Embryonic facial prominence (tissue), 1 donor: Measurements from ENCODE around the gene THSD7A.

Experiments used
- DNase-seq: peaks from one replicate; pipeline ENCODE4 v3.0.0-alpha.2; 2016; ENCODE audit errors: extremely low spot score

Gene THSD7A

DNA sequence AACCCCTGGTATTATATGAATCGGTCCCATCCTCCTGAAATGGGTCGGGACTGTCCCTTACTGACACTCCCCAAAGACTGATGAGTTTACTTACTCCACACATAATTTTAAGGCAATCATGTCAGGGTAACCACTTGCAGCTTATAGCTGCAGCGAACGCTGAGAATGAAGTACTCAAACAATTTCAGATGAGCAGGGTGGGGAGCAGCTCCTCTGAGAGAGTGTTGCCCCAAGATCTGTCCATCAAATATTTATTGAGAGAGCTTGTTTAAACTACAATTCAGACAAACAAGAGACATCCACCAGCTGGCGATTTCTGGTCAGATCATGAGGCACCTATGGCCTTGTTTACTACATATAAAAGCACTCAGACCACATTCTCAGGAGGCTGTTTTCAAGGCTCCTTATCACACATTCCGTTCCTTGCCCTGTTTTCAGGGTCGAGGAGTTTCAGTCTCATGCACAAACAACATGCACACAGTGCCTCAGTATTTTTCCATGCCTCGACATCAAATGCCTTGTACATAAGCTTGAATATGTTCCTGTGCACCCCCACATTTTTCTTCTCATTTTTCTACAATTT lies 80.1 kb downstream of the THSD7A start:
- no peak for DNase-seq

DNA sequence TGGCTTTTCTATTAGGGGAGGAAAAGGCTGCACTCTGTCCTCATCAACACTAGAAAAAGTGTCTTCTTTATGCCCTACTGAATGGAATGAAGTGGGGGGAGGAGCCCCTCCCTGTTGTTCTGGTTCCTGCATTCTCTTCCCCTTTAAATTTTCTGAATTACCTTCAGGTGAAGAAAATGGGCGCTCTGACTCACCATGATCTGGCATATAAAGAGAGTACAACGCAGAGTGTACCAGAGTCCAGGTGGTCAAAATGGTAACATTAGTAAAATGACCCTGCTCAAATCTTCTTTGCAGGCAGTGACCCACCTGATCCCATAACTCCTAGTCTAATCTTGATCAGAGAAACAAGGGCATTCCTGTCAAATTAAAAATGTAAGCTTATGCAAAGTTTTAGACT lies 80.7 kb downstream of the THSD7A start:
- DNase-seq = no peak

DNA sequence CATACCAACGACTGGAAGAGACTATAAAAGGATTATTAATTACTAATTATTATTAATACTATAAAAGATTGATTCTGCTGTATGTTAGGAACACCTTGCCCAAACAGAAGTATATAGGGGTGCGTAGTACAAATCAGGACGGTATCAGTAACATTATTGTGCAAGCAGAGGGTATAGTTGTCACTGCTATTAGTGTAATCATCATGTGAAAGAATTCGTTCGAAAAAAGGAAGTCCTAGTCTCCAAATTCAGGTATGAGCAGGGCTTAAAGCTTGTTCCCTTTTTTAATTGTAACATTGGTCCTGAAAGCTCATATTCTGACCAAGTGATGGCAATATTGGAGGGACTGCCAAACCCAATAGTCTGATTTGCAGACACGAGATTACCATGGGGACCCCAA lies 81.8 kb downstream of the THSD7A start:
- DNase-seq = no peak

DNA sequence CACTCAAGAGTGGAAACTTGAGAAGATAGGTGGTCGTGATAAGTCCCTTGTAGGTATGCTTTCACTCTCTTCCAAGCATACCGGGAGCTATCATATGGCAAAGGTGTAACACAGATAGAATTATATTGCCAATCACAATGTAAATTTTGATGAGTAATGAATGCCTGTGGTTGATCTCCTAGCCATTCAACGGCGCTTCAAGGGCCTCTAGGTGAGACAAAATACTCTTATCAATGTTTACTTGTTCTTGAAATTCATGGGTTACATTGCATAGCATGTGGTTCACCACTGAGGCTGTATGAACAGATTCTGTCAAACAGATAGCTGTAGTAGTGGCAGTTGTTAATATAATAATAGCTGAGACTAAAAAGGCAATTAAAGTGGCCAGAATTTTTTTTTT lies 82.4 kb downstream of the THSD7A start:
- DNase-seq = no peak

DNA sequence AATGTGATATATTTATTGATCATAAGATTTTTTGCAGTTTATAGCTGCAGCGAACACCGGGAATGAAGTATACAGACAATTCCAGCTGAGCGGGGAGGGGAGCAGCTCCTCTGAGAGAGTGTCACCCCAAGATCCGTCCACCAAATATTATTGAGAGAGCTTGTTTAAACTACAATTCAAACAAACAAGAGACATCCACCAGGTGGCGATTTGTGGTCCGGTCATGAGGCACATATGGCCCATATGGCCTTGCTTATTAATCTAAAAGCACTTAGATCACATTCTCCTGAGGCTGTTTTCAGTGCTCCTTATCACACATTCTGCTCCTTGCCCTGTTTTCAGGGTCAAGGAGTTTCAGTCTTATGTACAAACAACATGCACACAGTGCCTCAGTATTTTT lies 83.1 kb downstream of the THSD7A start:
- DNase-seq = no peak

DNA sequence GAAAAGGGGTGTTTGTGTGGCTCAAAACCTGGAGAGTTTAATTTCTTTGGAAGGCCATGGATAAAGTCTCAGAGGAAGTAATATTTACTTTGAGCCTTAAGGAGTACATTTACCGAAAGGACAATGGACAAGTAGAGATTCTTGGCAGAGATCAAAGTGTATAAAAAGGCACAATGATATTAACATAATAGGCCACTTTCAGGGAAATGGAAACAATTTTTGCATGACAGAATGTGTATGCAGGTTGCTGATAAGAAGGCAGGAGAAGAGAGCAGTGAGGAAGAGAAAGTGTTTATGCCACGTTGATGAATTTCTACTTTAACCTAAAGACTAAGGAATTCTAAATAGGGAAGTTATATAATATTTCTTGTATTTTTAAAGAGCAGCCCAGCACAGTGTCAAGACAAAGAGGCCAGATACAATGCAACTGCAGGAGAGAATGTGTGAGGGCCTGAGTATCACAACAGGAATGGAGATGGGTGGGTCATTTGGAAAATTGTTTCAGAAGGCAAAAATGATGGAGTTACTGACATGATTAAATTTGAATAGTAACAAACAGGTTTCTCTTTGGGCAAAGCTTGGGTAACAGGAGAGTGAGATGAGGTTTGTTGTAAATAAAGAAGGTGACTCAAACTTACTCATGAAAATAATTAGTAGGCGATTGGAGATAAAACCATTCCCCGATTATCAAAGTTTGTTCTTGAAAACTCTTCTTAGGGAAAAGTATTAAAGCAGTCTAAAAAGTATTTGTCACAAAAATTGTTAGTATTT lies 84.1 kb downstream of the THSD7A start:
- no peak for DNase-seq

DNA sequence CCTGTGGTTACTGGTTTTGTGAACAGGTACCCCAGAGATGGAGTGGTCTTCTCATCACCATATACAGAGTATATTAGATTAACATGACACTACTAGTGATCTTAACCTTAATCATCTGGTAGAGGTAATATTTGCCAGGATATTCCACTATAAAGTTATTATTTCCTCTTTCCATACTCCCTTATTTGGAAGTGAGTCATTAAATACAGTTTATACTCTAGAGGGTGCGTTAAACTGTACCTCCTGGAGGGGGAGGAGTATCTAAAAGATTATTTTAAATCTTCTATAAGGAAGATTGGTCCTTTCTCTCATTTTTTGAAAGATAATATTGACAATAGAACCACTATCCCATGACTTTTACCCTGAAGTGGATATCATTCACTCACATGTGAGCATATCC lies 85.4 kb downstream of the THSD7A start:
- no peak for DNase-seq

DNA sequence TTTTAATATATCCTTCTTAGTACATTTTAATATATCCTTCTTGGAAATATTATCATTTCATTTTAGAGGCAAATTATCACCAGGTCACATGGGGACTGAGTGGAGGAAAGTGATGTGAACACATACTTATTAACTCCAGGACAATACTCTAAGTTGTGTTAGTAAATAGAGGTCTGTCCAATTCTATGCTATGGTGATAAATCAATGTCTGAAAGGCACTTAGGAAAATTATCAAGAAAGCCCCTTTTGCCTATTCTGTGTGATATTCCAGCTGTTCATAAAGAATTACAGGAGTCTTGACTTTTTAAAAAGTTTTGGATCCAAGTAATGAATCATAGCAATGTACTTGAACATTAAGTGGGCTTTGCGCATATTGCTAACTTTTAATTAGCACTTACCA lies 88.5 kb downstream of the THSD7A start:
- no peak for DNase-seq

DNA sequence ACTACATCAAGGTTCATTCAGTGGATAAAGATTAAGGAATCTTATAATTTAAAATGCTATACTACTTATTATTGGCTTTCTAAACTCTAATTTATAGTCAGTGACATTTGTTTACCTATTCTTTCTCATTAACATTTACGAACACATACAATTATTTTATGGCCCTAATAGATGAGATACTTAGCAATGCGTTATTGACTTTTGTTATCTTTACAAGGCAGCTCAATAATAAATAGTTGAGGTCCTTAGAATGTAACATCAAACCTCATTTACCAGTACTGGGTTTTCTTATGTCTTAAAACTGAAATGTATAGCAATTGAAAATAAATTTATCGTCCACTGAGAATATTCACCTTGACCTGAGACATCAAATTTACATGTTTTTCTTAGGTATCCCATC lies 89.0 kb downstream of the THSD7A start:
- no peak for DNase-seq

DNA sequence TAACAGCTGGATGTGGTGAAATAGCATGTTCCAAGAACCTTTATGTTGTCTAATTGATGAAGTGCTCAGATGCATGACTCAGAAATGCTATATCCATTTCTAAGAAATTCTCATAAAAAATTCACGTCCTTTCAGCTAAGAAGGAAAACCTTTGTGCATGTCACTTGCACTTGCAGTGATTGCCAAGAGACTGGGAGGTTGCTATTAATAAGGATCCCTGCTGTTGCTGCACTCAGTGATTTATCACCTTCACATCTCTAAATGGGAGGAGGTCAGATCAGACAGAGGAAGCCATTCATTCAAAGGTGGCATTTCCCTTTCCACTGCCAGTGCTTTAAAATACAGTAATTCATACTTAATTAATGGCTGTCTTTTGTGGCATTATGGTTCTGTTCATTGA lies 89.5 kb downstream of the THSD7A start:
- no peak for DNase-seq

DNA sequence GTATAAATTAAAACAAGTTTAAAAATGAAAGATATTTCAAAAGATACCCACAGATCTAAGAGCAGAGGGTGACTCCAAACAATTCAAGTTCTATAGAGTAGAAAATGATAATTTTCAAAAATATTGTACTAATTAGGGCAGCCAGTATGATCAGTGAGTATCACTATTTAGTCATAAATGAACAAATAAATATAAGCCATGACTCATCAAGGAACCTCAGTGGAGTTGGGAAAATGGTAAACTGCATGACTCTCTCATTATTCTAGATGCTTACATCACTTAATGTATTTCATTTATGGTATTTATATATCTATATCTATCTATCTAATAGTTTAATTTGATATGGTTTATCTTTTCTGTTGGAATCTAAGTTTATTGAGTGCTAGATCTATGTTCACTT lies 94.3 kb downstream of the THSD7A start:
- DNase-seq = no peak

DNA sequence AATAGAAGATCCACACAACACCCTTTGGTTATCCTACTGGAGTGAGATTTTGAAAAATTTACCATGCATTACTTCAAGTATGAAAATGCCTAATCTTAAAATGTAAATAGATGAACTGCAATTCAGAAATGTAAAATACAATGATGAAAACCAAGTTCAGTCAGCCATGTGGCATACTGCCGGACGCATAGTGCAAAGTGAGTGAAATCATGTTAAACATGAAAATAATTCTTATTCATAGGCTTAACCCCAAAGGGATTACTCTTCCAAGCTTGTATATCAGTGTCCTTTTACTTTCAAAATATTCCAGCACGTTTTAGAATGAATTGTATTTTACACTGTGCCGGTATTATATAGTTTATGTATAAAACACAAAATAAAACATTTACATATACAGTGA lies 99.8 kb downstream of the THSD7A start:
- no peak for DNase-seq

DNA sequence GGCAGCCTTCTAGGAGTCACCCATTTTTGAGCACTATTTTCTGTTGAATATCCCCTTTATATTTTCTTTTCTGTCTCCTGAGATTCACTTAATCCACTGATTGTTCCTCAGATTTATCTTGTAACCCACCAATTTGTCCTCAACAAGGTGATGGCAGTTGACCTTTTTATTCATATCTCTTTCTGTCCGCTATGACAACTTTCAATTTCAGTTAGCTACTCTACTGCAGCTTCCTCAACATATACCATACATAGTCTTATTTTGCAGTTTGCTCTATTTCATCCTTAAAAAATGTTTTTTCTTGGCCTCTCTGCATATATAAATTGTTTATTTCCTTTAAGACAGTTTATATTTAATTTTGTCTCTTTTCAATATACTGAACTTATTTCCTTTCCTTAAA lies 101.3 kb downstream of the THSD7A start:
- no peak for DNase-seq

DNA sequence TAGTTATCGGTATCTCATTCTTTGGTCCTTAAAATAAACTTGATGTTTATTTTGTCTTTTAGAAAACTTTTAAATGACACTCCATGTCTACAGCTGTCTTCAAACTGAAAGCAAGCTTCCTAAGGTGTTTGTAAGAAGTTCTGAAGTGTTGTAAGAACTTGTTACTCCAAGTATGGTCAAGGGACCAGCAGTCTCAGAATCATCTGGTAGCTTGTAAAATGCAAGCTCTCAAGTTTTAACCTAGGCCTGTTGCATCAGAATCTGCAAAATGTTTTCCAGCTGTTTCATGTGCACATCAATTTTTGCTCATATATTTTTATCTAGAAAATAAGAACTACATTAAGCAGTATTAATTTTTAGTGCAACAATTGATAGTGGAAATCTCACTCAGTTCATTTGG lies 104.1 kb downstream of the THSD7A start:
- DNase-seq = no peak

DNA sequence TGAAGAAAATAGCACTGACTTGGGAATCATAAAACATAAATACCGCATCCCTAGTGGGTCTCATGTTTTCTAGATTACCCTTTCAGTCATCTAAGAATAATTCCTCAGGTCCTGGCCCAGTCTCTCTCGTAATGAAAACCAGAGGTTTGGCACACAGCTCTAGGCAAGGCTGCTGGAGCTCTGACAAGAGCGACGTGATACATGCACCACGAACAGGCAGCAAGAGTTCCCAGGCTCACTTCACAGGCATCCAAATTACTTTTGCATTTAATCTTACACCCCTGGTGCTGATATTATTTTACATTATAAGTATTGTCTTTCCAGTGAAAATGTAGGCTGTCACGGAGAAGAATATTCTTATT lies 105.2 kb downstream of the THSD7A start:
- peak; percentile 81 for DNase-seq

DNA sequence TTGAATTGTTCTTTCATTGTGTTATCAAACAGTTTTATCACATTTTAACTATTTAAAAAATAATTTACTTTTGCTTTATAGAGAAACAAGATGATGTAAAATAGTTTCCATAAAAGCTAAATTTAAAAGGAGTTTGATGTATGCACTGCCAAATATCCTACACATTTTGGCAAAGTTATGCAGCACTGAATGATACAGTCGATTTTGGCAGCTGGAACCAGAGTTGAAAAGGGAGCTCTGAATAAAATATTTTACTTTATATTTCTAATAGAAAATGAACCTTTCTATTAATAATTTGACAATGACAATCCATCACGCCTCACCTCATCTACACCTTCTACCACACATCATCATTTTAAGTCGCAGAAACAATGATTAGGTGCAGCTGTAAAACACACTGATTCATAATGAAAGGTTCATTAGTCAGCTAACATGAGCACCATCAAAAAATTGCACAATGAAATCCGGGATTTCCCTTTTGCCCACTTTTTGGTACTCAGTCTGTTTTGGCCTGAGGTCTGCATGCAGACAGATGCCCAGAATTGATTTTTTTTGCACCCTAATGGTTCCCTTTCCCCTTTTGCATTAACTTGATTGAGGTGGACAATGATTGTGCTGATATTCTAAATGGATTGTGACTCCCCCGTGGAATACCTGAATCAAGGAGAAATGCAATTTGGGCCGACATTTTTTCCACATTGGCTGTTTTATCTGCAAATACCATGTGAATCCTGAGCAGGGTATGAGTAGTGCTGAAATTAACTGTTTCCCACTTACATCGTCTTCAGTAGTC lies 105.8 kb downstream of the THSD7A start:
- DNase-seq = peak; percentile 17

DNA sequence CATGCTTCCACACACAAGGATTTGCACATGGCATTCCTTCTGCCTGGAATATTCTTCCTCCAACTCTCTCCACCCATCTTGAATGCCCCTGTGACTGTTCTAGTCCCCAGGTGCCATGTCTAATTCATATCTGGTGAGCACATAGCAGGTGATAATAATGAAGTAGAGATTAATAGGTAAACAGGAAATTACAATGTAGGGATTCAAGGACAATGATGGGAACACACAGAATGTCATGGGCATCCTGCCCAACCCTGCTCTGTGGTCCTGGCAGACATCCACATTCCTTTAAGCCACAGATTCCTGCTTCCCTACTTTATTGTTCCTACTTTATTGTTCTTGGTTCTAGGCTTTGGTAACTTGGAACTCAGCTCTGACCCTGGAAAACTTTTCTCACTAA lies 115.8 kb downstream of the THSD7A start:
- DNase-seq = no peak

DNA sequence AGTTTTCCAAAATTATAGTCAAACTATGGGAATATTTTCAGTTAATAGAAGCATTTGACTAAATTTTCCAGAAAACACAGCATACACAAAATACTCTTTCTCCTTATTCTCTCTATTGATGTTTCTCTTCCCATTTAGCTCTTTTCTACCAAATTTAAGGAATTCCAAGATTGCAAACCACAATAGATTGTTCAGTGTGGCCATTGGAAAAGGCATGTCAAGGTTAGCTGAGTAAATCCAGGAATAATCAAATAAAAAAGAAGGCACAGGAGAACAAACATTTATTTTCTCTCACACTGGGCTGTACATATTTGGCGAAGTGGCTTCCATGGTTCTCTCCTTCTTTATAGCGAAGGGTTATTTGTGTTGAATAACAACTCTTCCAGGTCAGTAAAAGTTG lies 117.3 kb downstream of the THSD7A start:
- no peak for DNase-seq

DNA sequence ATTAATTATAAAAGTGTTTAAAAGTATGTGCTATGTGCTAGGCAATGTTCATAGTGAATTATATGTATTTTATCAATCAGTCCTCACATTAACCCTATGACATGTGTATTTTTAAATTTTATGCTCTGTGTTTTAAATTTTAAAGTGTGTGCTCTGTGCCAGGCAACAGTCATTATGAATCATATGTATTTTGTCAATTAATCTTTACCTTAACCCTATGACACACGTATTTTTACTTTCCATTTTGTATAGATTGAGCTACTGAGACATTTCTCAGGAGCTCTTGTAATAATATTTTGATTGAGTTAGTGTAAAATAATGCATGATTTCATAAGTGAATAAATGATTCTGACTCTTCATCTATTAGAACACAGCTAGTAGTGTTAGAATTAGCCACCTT lies 117.8 kb downstream of the THSD7A start:
- DNase-seq = no peak

DNA sequence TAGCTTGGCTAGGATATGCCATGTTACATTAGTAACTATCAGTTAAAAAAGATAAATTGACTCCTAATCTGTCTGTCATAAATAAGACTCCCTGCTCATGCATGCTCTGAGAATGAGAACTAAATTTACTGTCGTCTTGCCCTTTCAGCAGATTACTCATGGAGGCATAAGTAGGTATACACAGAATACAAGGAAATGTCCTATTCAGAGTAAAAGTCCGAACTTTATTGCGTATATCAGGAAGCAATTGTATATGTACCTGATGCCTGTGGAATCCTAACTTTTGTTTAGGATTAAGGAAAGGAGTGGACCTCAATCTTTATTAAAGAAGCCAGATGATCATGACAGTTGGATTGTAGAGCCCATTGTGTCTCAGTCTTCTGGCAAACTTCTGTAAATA lies 118.6 kb downstream of the THSD7A start:
- no peak for DNase-seq

DNA sequence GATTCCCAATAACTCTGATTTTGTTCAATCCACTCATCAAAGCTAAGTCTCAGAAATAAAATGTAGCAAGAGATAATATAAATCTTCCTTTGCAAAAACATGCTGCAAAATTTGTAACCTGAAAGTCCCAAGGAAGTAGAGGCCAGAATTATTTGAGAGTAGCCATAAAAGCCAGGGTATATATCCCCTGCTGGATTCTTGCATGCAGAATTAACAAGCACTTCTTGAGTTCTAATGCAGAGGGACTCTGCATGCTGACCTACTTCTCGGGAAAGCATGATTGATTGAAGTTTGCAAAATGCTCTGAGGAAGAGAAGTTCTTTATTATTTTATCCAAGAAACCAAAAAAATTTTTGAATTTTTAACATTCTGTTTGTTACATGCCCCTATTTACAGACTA lies 121.6 kb downstream of the THSD7A start:
- DNase-seq = no peak

DNA sequence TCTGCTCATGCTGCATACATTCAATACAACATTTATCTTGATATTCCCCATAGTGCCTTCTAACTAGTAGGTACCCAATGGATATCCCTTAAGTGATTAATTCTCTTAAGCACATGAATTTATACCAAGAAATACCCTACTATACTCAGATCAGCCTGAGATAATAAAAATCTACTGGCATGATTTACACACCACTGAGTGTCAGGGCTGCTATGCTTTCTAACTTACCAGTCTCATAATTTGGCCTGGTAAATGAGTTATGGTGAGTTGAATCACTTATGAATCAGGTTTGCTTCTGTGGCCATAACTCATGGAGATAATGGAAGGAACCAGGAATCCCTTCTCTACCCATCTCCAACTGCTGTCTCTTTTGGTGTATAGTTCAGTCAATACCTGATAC lies 122.8 kb downstream of the THSD7A start:
- DNase-seq = no peak

DNA sequence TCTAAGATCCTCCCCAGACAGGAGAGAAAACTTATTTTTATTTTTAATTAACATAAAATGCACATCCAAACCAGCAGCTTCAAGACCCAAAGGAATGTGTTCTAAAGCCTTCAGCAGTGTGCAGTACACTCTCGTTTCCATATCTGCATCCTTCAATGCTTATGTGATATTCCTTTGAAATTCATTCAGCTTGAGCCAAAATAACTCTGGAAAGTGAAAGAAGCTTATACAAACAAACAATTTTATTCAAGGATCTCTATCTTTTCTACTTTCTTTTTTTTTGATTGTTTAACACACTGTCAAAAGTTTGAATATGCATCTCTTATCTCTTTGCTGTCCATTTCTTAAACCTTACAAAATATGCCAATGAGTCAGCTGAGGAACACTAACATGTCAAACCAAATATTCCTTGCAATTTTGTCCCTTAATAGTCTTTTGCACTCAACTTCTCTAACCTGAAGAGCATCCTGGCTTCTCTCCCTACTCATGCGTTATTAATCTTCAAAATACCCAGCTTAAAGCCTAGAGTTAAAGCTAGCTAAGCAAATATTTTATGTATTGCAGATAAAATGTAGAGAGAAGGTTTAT lies 124.3 kb downstream of the THSD7A start:
- no peak for DNase-seq
